ENCODE measurements around the gene KCNN3. TPM values are rescaled to one million over a fixed set of nuclear protein-coding genes. Genes with fewer than 3 reads are reported as not detected.
A peak's percentile ranks its signal among the peaks of the same experiment; 100 is the strongest.

Gene KCNN3
- total and polyA plus RNA-seq, 7 donors, result 0.23 to 27.7 (median 9.4) TPM

- Histone ChIP-seq H3K9me3 (no peaks in the 10 kb centered on the region), H3K4me3 (no peak overlapping the region), H3K4me1 (peaks cover 0 to 6% (median 0%) of the 10 kb centered on the region in 4 donors), H3K36me3 (no peaks in the 10 kb centered on the region), H3K27ac (no peak overlapping the region), H3K27me3 (no peaks in the 10 kb centered on the region)
- TF ChIP-seq POLR2A (IDR thresholded peaks at IDR 0.05) (no peak), POLR2AphosphoS5 (IDR thresholded peaks at IDR 0.05) (no peak), EP300 (IDR thresholded peaks at IDR 0.05) (no peak)
- TF ChIP-seq, protein P1, sequence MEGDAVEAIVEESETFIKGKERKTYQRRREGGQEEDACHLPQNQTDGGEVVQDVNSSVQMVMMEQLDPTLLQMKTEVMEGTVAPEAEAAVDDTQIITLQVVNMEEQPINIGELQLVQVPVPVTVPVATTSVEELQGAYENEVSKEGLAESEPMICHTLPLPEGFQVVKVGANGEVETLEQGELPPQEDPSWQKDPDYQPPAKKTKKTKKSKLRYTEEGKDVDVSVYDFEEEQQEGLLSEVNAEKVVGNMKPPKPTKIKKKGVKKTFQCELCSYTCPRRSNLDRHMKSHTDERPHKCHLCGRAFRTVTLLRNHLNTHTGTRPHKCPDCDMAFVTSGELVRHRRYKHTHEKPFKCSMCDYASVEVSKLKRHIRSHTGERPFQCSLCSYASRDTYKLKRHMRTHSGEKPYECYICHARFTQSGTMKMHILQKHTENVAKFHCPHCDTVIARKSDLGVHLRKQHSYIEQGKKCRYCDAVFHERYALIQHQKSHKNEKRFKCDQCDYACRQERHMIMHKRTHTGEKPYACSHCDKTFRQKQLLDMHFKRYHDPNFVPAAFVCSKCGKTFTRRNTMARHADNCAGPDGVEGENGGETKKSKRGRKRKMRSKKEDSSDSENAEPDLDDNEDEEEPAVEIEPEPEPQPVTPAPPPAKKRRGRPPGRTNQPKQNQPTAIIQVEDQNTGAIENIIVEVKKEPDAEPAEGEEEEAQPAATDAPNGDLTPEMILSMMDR (IDR thresholded peaks at IDR 0.05), result no peak
- WGBS, 2 donors, result 64 to 78% methylated on average over 5 of the region's 5 CpGs
- intact Hi-C loops (cut with DNase I), result no loop called here
- peak; percentile 21 for DNase-seq
These were observed 10.6 kb upstream of the KCNN3 start for GRCh38 chr1:154880671-154881070.

GRCh38 chr1:154879038-154879421 lies 8.9 kb upstream of the KCNN3 start:
- H3K4me1 ChIP-seq, result peaks cover 0 to 6% (median 0%) of the 10 kb centered on the region in 4 donors
- TF ChIP-seq, protein P1 (IDR thresholded peaks at IDR 0.05), result no peak
- TF ChIP-seq POLR2AphosphoS5 (IDR thresholded peaks at IDR 0.05) (no peak), POLR2A (IDR thresholded peaks at IDR 0.05) (no peak), EP300 (IDR thresholded peaks at IDR 0.05) (no peak)
- H3K36me3 ChIP-seq, result no peaks in the 10 kb centered on the region
- 77 to 85% methylated on average over 16 of the region's 16 CpGs for WGBS, 2 donors
- no peak overlapping the region for H3K27ac ChIP-seq
- no peaks in the 10 kb centered on the region for H3K9me3 ChIP-seq
- intact Hi-C loops (cut with DNase I), result loop anchor here (2.0 kb wide), 2 partner anchors 320 to 398 kb away; partner anchors contain the start of gene UBE2Q1
- DNase-seq, result peak; percentile 57
- no peak overlapping the region for H3K4me3 ChIP-seq
- H3K27me3 ChIP-seq, result peaks cover 0 to 4% (median 0%) of the 10 kb centered on the region in 3 donors

DNA sequence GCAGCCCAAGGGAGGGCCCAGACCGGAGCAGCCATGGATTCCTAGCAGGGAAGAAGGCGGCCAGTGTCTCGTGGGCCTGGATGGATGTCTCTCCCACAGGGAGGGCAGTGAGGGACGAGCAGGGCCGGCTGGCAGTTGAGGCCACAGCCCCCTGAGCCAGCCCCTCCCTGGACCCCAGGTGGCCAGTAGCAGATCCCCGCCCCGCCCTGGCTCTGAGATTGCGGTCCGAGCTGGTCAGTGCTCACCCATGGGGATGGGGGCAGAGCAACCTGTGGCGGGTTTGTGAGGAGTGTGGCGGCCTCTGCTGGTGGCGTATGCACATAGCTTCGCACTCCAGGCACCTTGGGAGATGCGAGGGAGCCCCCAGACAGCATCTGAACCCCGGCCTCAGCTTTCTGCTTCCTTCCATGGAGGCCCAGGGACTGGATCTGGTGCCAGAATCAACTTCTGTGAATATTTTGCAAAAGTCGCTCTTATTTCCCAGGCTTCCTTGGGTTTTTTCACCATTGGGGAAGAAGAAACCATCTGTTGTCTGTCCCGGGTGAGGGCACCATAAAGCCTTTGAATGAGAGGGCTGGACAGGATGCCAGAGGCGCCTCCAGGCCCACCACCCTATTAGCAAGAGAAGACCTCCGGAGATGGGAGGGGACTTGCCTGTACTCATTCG lies 8.4 kb upstream of the KCNN3 start:
- intact Hi-C loops (cut with DNase I), result loop anchor here (1.0 to 2.0 kb wide), 3 partner anchors 209 to 398 kb away; partner anchors contain the start of gene UBE2Q1
- WGBS, 2 donors, result 24 to 32% methylated on average over 20 of the region's 20 CpGs
- Histone ChIP-seq H3K27ac (no peak overlapping the region), H3K9me3 (no peaks in the 10 kb centered on the region), H3K27me3 (peaks cover 0 to 4% (median 0%) of the 10 kb centered on the region in 3 donors), H3K4me1 (peaks cover 0 to 6% (median 0%) of the 10 kb centered on the region in 4 donors), H3K4me3 (no peak overlapping the region), H3K36me3 (no peaks in the 10 kb centered on the region)
- no peak for TF ChIP-seq EP300 (IDR thresholded peaks at IDR 0.05)
- TF ChIP-seq, protein P1 (IDR thresholded peaks at IDR 0.05), result peak; percentile 80 to 90 (median 84)
- peak; percentile 89 for DNase-seq

DNA sequence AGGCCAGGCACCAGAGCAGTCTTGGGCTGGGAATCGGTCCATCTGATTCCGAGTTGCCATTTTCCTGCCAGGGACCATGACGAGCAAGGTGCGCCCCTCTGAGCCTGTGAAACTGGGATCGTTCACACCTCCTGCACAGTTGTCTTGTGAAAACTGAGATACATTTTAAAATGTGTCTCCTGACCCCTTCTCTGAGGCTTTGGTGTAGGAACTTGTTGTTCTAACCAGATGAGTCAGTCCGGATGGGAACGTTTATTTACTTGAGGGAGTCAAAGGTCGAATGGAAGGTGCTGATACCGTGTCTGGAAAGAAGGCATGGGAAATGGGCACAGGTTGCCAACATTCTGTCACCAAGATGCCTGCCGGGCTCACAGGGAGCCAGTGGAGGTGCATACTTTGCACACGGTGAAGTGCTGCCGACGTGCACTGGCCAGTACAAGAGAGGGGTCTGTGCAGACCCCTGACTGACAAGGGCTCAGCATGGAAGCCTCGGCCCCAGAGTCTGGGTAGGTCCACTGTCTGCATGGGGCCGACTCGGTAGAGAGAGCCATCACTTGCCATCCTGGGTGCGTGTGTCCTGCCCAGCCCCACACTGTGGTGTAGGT lies 7.4 kb upstream of the KCNN3 start:
- H3K4me3 ChIP-seq, result no peak overlapping the region

More for the DNA sequence above, 7.4 kb upstream of the KCNN3 start:
- intact Hi-C loops (cut with DNase I), result no loop called here
- no peak for TF ChIP-seq EP300 (IDR thresholded peaks at IDR 0.05)
- no peak for TF ChIP-seq POLR2A (IDR thresholded peaks at IDR 0.05)
- TF ChIP-seq POLR2AphosphoS5 (IDR thresholded peaks at IDR 0.05), result no peak
- TF ChIP-seq, protein P1 (IDR thresholded peaks at IDR 0.05), result no peak
- peak; percentile 42 for DNase-seq
- Histone ChIP-seq H3K4me1 (peaks cover 0 to 6% (median 0%) of the 10 kb centered on the region in 4 donors), H3K9me3 (no peaks in the 10 kb centered on the region), H3K36me3 (no peaks in the 10 kb centered on the region), H3K27me3 (peaks cover 0 to 4% (median 0%) of the 10 kb centered on the region in 3 donors), H3K27ac (no peak overlapping the region)
- WGBS, 2 donors, result 49 to 81% methylated on average over 17 of the region's 17 CpGs
